ENCODE results near the gene FNIP2.
"Not testable (repeated sequence)": the region's sequence is repeated elsewhere in the genome, so short reads cannot be mapped to it uniquely, and the experiment has no call there.

FNIP2 gene

GRCh38 chr4:158781963-158782362 lies 13.1 kb downstream of the FNIP2 start:
- no peak for DNase-seq (ENCODE audit: low read depth)
- Histone ChIP-seq H3K9ac (ENCODE audit: low read length) (peak overlapping the region; percentile 43), H3K27me3 (replicated peaks; ENCODE audit: control insufficient read depth, insufficient read depth, low read length) (no peaks in the 10 kb centered on the region), H3K9me3 (ENCODE audit: control insufficient read depth, low read length) (no peaks in the 10 kb centered on the region), H3K36me3 (ENCODE audit: control insufficient read depth, insufficient read depth, low read length, severe bottlenecking) (no peaks in the 10 kb centered on the region), H3K4me3 (ENCODE audit: low read length) (no peak overlapping the region), H3K4me1 (ENCODE audit: control insufficient read depth, insufficient read depth, low read length) (peaks cover 59% of the 10 kb centered on the region)

GRCh38 chr4:158782551-158783360 lies 13.9 kb downstream of the FNIP2 start:
- Histone ChIP-seq H3K9ac (ENCODE audit: low read length) (peak overlapping the region; percentile 43), H3K36me3 (ENCODE audit: control insufficient read depth, insufficient read depth, low read length, severe bottlenecking) (no peaks in the 10 kb centered on the region), H3K9me3 (ENCODE audit: control insufficient read depth, low read length) (no peaks in the 10 kb centered on the region), H3K4me1 (ENCODE audit: control insufficient read depth, insufficient read depth, low read length) (peaks cover 59% of the 10 kb centered on the region), H3K4me3 (ENCODE audit: low read length) (peak overlapping the region; percentile 31), H3K27me3 (replicated peaks; ENCODE audit: control insufficient read depth, insufficient read depth, low read length) (no peaks in the 10 kb centered on the region)
- DNase-seq (ENCODE audit: low read depth): no peak

- peaks cover 59% of the 10 kb centered on the region for H3K4me1 ChIP-seq (ENCODE audit: control insufficient read depth, insufficient read depth, low read length)
- no peak for DNase-seq (ENCODE audit: low read depth)
- no peak overlapping the region for H3K4me3 ChIP-seq (ENCODE audit: low read length)
- H3K9me3 ChIP-seq (ENCODE audit: control insufficient read depth, low read length): no peaks in the 10 kb centered on the region
- H3K36me3 ChIP-seq (ENCODE audit: control insufficient read depth, insufficient read depth, low read length, severe bottlenecking): no peaks in the 10 kb centered on the region
- no peak overlapping the region for H3K9ac ChIP-seq (ENCODE audit: low read length)
- H3K27me3 ChIP-seq (replicated peaks; ENCODE audit: control insufficient read depth, insufficient read depth, low read length): no peaks in the 10 kb centered on the region
Measured at GRCh38 chr4:158783785-158784184, 15.0 kb downstream of the FNIP2 start.

- H3K4me1 ChIP-seq (ENCODE audit: control insufficient read depth, insufficient read depth, low read length): peaks cover 66% of the 10 kb centered on the region
Measured at GRCh38 chr4:158785718-158786117, 16.9 kb downstream of the FNIP2 start.

GRCh38 chr4:158786121-158786601 lies 17.3 kb downstream of the FNIP2 start:
- Histone ChIP-seq H3K27me3 (replicated peaks; ENCODE audit: control insufficient read depth, insufficient read depth, low read length) (no peaks in the 10 kb centered on the region), H3K36me3 (ENCODE audit: control insufficient read depth, insufficient read depth, low read length, severe bottlenecking) (no peaks in the 10 kb centered on the region), H3K4me3 (ENCODE audit: low read length) (peak overlapping the region; percentile 72), H3K9me3 (ENCODE audit: control insufficient read depth, low read length) (no peaks in the 10 kb centered on the region), H3K9ac (ENCODE audit: low read length) (peak overlapping the region; percentile 61), H3K4me1 (ENCODE audit: control insufficient read depth, insufficient read depth, low read length) (peaks cover 66% of the 10 kb centered on the region)
- no peak for DNase-seq (ENCODE audit: low read depth)

More at GRCh38 chr4:158785718-158786117, 16.9 kb downstream of the FNIP2 start:
- H3K9me3 ChIP-seq (ENCODE audit: control insufficient read depth, low read length): no peaks in the 10 kb centered on the region
- peak overlapping the region; percentile 61 for H3K9ac ChIP-seq (ENCODE audit: low read length)
- H3K36me3 ChIP-seq (ENCODE audit: control insufficient read depth, insufficient read depth, low read length, severe bottlenecking): no peaks in the 10 kb centered on the region
- peak overlapping the region; percentile 72 for H3K4me3 ChIP-seq (ENCODE audit: low read length)
- H3K27me3 ChIP-seq (replicated peaks; ENCODE audit: control insufficient read depth, insufficient read depth, low read length): no peaks in the 10 kb centered on the region
- no peak for DNase-seq (ENCODE audit: low read depth)

GRCh38 chr4:158786955-158787354 lies 18.1 kb downstream of the FNIP2 start:
- no peak for DNase-seq (ENCODE audit: low read depth)
- Histone ChIP-seq H3K9me3 (ENCODE audit: control insufficient read depth, low read length) (no peaks in the 10 kb centered on the region), H3K36me3 (ENCODE audit: control insufficient read depth, insufficient read depth, low read length, severe bottlenecking) (no peaks in the 10 kb centered on the region), H3K4me1 (ENCODE audit: control insufficient read depth, insufficient read depth, low read length) (peaks cover 64% of the 10 kb centered on the region), H3K9ac (ENCODE audit: low read length) (peak overlapping the region; percentile 61), H3K4me3 (ENCODE audit: low read length) (peak overlapping the region; percentile 72), H3K27me3 (replicated peaks; ENCODE audit: control insufficient read depth, insufficient read depth, low read length) (no peaks in the 10 kb centered on the region)

- H3K27me3 ChIP-seq (replicated peaks; ENCODE audit: control insufficient read depth, insufficient read depth, low read length): no peaks in the 10 kb centered on the region
- H3K9me3 ChIP-seq (ENCODE audit: control insufficient read depth, low read length): no peaks in the 10 kb centered on the region
- DNase-seq (ENCODE audit: low read depth): no peak
- H3K4me1 ChIP-seq (ENCODE audit: control insufficient read depth, insufficient read depth, low read length): peaks cover 55% of the 10 kb centered on the region
- H3K4me3 ChIP-seq (ENCODE audit: low read length): peak overlapping the region; percentile 72
- no peaks in the 10 kb centered on the region for H3K36me3 ChIP-seq (ENCODE audit: control insufficient read depth, insufficient read depth, low read length, severe bottlenecking)
- H3K9ac ChIP-seq (ENCODE audit: low read length): peak overlapping the region; percentile 61
Measured at GRCh38 chr4:158787709-158788475, 19.1 kb downstream of the FNIP2 start.

GRCh38 chr4:158788516-158788915 lies 19.7 kb downstream of the FNIP2 start:
- Histone ChIP-seq H3K9me3 (ENCODE audit: control insufficient read depth, low read length) (no peaks in the 10 kb centered on the region), H3K4me1 (ENCODE audit: control insufficient read depth, insufficient read depth, low read length) (peaks cover 48% of the 10 kb centered on the region), H3K4me3 (ENCODE audit: low read length) (peak overlapping the region; percentile 72), H3K36me3 (ENCODE audit: control insufficient read depth, insufficient read depth, low read length, severe bottlenecking) (no peaks in the 10 kb centered on the region), H3K9ac (ENCODE audit: low read length) (peak overlapping the region; percentile 61), H3K27me3 (replicated peaks; ENCODE audit: control insufficient read depth, insufficient read depth, low read length) (no peaks in the 10 kb centered on the region)
- no peak for DNase-seq (ENCODE audit: low read depth)

- DNase-seq (ENCODE audit: low read depth): no peak
- Histone ChIP-seq H3K4me1 (ENCODE audit: control insufficient read depth, insufficient read depth, low read length) (peaks cover 46% of the 10 kb centered on the region), H3K4me3 (ENCODE audit: low read length) (no peak overlapping the region), H3K9ac (ENCODE audit: low read length) (no peak overlapping the region), H3K27me3 (replicated peaks; ENCODE audit: control insufficient read depth, insufficient read depth, low read length) (no peaks in the 10 kb centered on the region), H3K36me3 (ENCODE audit: control insufficient read depth, insufficient read depth, low read length, severe bottlenecking) (no peaks in the 10 kb centered on the region), H3K9me3 (ENCODE audit: control insufficient read depth, low read length) (no peaks in the 10 kb centered on the region)
Measured at GRCh38 chr4:158789853-158790252, 21.0 kb downstream of the FNIP2 start.

GRCh38 chr4:158793021-158793420 lies 24.2 kb downstream of the FNIP2 start:
- DNase-seq (ENCODE audit: low read depth): no peak
- H3K4me3 ChIP-seq (ENCODE audit: low read length): no peak overlapping the region
- H3K9me3 ChIP-seq (ENCODE audit: control insufficient read depth, low read length): no peaks in the 10 kb centered on the region
- no peaks in the 10 kb centered on the region for H3K27me3 ChIP-seq (replicated peaks; ENCODE audit: control insufficient read depth, insufficient read depth, low read length)
- peaks cover 32% of the 10 kb centered on the region for H3K4me1 ChIP-seq (ENCODE audit: control insufficient read depth, insufficient read depth, low read length)
- H3K36me3 ChIP-seq (ENCODE audit: control insufficient read depth, insufficient read depth, low read length, severe bottlenecking): no peaks in the 10 kb centered on the region
- H3K9ac ChIP-seq (ENCODE audit: low read length): no peak overlapping the region

GRCh38 chr4:158793430-158793829 lies 24.6 kb downstream of the FNIP2 start:
- not testable (repeated sequence) for DNase-seq (ENCODE audit: low read depth); H3K4me3 ChIP-seq (ENCODE audit: low read length); H3K9ac ChIP-seq (ENCODE audit: low read length); H3K27me3 ChIP-seq (replicated peaks; ENCODE audit: control insufficient read depth, insufficient read depth, low read length); H3K9me3 ChIP-seq (ENCODE audit: control insufficient read depth, low read length); H3K36me3 ChIP-seq (ENCODE audit: control insufficient read depth, insufficient read depth, low read length, severe bottlenecking)
- peaks cover 28% of the 10 kb centered on the region for H3K4me1 ChIP-seq (ENCODE audit: control insufficient read depth, insufficient read depth, low read length)
